ENCODE measurements around the gene ACTN4. TPM values are rescaled to one million over a fixed set of nuclear protein-coding genes. Genes with fewer than 3 reads are reported as not detected.

The ACTN4 gene
- total RNA-seq, 1 experiment from 2014 or later: 1,462 TPM

- peaks cover 54% of the 10 kb centered on the region for H3K4me1 Mint-ChIP-seq (ENCODE audit: low read depth, unreplicated experiment)
Measured at GRCh38 chr19:38634757-38635482, 12.5 kb upstream of the ACTN4 start.

GRCh38 chr19:38635483-38636399 lies 11.7 kb upstream of the ACTN4 start:
- H3K27ac Mint-ChIP-seq (ENCODE audit: unreplicated experiment): peak overlapping the region; percentile 89
- intact Hi-C loops (cut with micrococcal nuclease; ENCODE audit: unreplicated experiment): loop anchor here (2.0 to 5.0 kb wide), 3 partner anchors 121 to 297 kb away; partner anchors contain the start of genes FAM98C, MRPS12 and SARS2
- no TSS peak for BruUV-seq (replicated peaks)
- H3K4me3 Mint-ChIP-seq (ENCODE audit: low read depth, unreplicated experiment): no peak overlapping the region
- H3K4me1 Mint-ChIP-seq (ENCODE audit: low read depth, unreplicated experiment): peaks cover 52% of the 10 kb centered on the region
- H3K36me3 Mint-ChIP-seq (ENCODE audit: insufficient read depth, unreplicated experiment): peaks cover 70% of the 10 kb centered on the region
- no peak for TF ChIP-seq CTCF (IDR thresholded peaks at IDR 0.05; ENCODE audit: unreplicated experiment)
- no peaks in the 10 kb centered on the region for H3K27me3 Mint-ChIP-seq (ENCODE audit: unreplicated experiment)
- no peaks in the 10 kb centered on the region for H3K9me3 Mint-ChIP-seq (ENCODE audit: low read depth, unreplicated experiment)
- no peak for DNase-seq
- CTCF ChIA-PET: interaction anchor here (0.8 to 2.7 kb wide), 6 partner anchors 12 to 233 kb away, joined by 3 to 19 read pairs (median 5); partner anchors contain the start of genes ACTN4, EIF3K and FAM98C

More at GRCh38 chr19:38634757-38635482, 12.5 kb upstream of the ACTN4 start:
- peak; percentile 96 for TF ChIP-seq CTCF (IDR thresholded peaks at IDR 0.05; ENCODE audit: unreplicated experiment)
- Mint-ChIP-seq H3K36me3 (ENCODE audit: insufficient read depth, unreplicated experiment) (peaks cover 76% of the 10 kb centered on the region), H3K4me3 (ENCODE audit: low read depth, unreplicated experiment) (no peak overlapping the region), H3K27ac (ENCODE audit: unreplicated experiment) (peak overlapping the region; percentile 52), H3K9me3 (ENCODE audit: low read depth, unreplicated experiment) (no peaks in the 10 kb centered on the region), H3K27me3 (ENCODE audit: unreplicated experiment) (no peaks in the 10 kb centered on the region)
- CTCF ChIA-PET: interaction anchor here (0.6 to 2.2 kb wide), 22 partner anchors 10 to 491 kb away, joined by 3 to 21 read pairs (median 4); partner anchors contain the start of genes ACTN4, EIF3K, FAM98C and PAK4
- BruUV-seq (replicated peaks): no TSS peak
- intact Hi-C loops (cut with micrococcal nuclease; ENCODE audit: unreplicated experiment): loop anchor here (1.0 to 5.0 kb wide), 3 partner anchors 91 to 297 kb away; partner anchors contain the start of genes MRPS12 and SARS2
- peak; percentile 87 for DNase-seq

- TSS peak; percentile 13 for BruUV-seq (replicated peaks)
- DNase-seq: no peak
- no peaks in the 10 kb centered on the region for H3K27me3 Mint-ChIP-seq (ENCODE audit: unreplicated experiment)
- H3K9me3 Mint-ChIP-seq (ENCODE audit: low read depth, unreplicated experiment): no peaks in the 10 kb centered on the region
- no peak overlapping the region for H3K4me3 Mint-ChIP-seq (ENCODE audit: low read depth, unreplicated experiment)
- TF ChIP-seq CTCF (IDR thresholded peaks at IDR 0.05; ENCODE audit: unreplicated experiment): no peak
- peaks cover 47% of the 10 kb centered on the region for H3K36me3 Mint-ChIP-seq (ENCODE audit: insufficient read depth, unreplicated experiment)
- H3K4me1 Mint-ChIP-seq (ENCODE audit: low read depth, unreplicated experiment): peaks cover 38% of the 10 kb centered on the region
- H3K27ac Mint-ChIP-seq (ENCODE audit: unreplicated experiment): no peak overlapping the region
- intact Hi-C loops (cut with micrococcal nuclease; ENCODE audit: unreplicated experiment): loop anchor here (5.0 kb wide), 1 partner anchor 294 kb away; the partner anchor contains the start of genes MRPS12 and SARS2
- CTCF ChIA-PET: interaction anchor here (2.1 kb wide), 1 partner anchor 9 kb away, joined by 12 read pairs; the partner anchor contains the start of gene ACTN4
Measured at GRCh38 chr19:38638461-38638860, 9.0 kb upstream of the ACTN4 start.

- no peak overlapping the region for H3K27ac Mint-ChIP-seq (ENCODE audit: unreplicated experiment)
- no TSS peak for BruUV-seq (replicated peaks)
- peaks cover 42% of the 10 kb centered on the region for H3K36me3 Mint-ChIP-seq (ENCODE audit: insufficient read depth, unreplicated experiment)
- no peak for TF ChIP-seq CTCF (IDR thresholded peaks at IDR 0.05; ENCODE audit: unreplicated experiment)
- no peaks in the 10 kb centered on the region for H3K9me3 Mint-ChIP-seq (ENCODE audit: low read depth, unreplicated experiment)
- no peak for DNase-seq
- H3K4me1 Mint-ChIP-seq (ENCODE audit: low read depth, unreplicated experiment): peaks cover 34% of the 10 kb centered on the region
- no peaks in the 10 kb centered on the region for H3K27me3 Mint-ChIP-seq (ENCODE audit: unreplicated experiment)
- no peak overlapping the region for H3K4me3 Mint-ChIP-seq (ENCODE audit: low read depth, unreplicated experiment)
- CTCF ChIA-PET: interaction anchor here (0.6 to 0.9 kb wide), 2 partner anchors 54 to 219 kb away, joined by 3 to 5 read pairs; no protein-coding TSS in a partner anchor
- intact Hi-C loops (cut with micrococcal nuclease; ENCODE audit: unreplicated experiment): loop anchor here (5.0 kb wide), 1 partner anchor 293 kb away; the partner anchor contains the start of genes MRPS12 and SARS2
Measured at GRCh38 chr19:38639679-38640078, 7.8 kb upstream of the ACTN4 start.

All from Calu3 (cell line).